Astrocyte of the spinal cord (primary cell): Measurements from ENCODE around the gene CCDC121.
"Not testable (repeated sequence)": the region's sequence is repeated elsewhere in the genome, so short reads cannot be mapped to it uniquely, and the experiment has no call there.

Source experiments
- DNase-seq: peaks from one replicate; pipeline ENCODE4 v3.0.0; 2011; ENCODE audit warnings: low read depth, low spot score
- H3K4me3 ChIP-seq: 2 replicates; pipeline ENCODE4 v1.5.1; 2011; ENCODE audit warnings: low read depth, mild to moderate bottlenecking, low read length, moderate library complexity
- in situ Hi-C: cut with HindIII; loops from 2 replicates; pipeline ENCODE4 v1.10.0; 2017; ENCODE audit warnings: low sequenced_read_pairs
- TF ChIP-seq, protein P1 (sequence below): IDR thresholded peaks from 2 replicates; pipeline ENCODE4 v1.5.1; 2012; ENCODE audit warnings: low read depth, mild to moderate bottlenecking, low read length, inconsistent platforms

The CCDC121 gene

DNA sequence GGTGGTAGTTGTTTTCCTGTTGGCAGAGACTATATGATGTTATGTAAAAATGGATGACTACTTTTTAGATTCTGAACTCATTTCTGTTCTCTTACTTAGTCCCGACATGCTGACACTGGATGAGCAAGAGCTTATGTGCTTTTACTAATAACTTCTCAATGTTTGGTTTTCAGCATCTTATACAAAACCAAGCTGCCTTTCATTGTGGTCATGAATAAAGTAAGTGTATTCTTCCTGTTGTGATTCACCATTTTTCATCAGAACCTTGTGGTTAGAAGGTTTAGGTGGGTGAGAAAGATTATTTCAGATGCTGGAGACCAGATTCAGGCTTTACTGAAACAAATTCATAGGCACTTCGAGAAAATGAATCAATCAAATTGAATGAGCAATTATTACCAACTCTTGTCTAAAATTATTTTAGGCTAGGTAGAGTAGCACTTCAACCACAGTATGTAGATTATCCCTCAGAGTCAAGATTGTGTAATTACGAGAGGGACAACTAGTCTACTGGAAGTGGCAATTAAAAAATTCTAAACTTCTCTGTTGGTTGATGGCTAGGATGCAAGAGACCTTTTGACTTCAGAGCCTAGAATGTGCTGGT is 9.3 kb upstream of the CCDC121 start:
- TF ChIP-seq, protein P1, sequence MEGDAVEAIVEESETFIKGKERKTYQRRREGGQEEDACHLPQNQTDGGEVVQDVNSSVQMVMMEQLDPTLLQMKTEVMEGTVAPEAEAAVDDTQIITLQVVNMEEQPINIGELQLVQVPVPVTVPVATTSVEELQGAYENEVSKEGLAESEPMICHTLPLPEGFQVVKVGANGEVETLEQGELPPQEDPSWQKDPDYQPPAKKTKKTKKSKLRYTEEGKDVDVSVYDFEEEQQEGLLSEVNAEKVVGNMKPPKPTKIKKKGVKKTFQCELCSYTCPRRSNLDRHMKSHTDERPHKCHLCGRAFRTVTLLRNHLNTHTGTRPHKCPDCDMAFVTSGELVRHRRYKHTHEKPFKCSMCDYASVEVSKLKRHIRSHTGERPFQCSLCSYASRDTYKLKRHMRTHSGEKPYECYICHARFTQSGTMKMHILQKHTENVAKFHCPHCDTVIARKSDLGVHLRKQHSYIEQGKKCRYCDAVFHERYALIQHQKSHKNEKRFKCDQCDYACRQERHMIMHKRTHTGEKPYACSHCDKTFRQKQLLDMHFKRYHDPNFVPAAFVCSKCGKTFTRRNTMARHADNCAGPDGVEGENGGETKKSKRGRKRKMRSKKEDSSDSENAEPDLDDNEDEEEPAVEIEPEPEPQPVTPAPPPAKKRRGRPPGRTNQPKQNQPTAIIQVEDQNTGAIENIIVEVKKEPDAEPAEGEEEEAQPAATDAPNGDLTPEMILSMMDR = no peak
- H3K4me3 ChIP-seq = no peak overlapping the region
- in situ Hi-C loops = no loop called here
- peak; percentile 87 for DNase-seq

DNA sequence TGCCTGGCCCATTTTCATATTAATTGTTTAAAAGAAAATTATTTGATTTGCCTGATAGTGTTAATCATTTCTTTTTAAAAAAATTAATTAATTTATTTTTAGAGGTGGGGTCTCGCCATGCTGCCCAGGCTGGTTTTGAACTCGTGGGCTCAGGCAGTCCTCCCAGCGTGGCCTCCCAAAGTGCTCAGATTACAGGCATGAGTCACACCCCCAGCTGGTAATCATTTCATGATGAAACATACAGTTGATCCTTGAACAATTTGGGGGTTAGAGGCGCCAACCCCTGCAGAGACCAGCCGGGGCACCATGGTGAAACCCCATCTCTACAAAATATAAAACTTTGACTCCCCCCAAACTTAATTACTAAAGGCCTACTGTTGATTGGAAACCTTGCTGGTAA is 8.0 kb upstream of the CCDC121 start:
- in situ Hi-C loops = no loop called here
- TF ChIP-seq, protein P1 = no peak
- DNase-seq = no peak
- H3K4me3 ChIP-seq = no peak overlapping the region

DNA sequence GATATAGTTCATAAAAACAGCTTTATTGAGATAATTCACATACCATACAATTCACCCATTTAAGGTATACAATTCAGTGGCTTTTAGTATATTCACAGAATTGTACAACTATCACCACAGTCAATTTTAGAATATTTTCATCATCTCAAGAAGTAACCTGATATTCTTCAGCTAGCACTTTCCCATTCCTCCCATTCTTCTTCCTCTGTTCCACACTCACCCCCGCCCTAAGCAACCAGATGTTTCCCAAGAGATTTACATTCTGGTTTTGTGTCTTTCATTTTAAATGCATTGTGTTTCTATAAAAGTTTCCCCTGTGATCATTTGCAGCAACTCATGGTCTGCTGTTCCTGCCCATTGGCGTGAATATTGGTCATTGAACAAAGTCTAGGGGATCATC is 5.5 kb upstream of the CCDC121 start:
- DNase-seq = no peak
- in situ Hi-C loops = no loop called here
- TF ChIP-seq, protein P1 = no peak
- H3K4me3 ChIP-seq = no peak overlapping the region

DNA sequence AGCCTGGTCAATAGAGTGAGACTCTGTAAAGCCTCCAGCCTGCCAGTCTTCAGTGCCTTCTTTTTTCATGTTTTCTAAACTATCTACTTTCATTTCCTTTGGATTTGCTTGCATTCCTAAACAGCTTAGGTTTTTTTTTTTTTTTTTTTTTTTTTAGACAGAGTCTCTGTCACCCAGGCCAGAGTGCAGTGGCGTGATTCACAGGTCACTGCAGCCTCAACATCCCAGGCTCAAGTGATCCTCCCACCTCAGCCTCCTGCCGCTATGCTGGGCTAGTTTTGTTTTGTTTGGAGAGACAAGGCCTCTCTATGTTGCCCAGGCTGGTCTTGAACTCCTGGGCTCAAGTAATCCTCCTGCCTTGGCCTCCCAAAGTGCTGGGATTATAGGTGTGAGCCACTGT is 1.4 kb upstream of the CCDC121 start:
- H3K4me3 ChIP-seq, in situ Hi-C loops, DNase-seq: not testable (repeated sequence)

DNA sequence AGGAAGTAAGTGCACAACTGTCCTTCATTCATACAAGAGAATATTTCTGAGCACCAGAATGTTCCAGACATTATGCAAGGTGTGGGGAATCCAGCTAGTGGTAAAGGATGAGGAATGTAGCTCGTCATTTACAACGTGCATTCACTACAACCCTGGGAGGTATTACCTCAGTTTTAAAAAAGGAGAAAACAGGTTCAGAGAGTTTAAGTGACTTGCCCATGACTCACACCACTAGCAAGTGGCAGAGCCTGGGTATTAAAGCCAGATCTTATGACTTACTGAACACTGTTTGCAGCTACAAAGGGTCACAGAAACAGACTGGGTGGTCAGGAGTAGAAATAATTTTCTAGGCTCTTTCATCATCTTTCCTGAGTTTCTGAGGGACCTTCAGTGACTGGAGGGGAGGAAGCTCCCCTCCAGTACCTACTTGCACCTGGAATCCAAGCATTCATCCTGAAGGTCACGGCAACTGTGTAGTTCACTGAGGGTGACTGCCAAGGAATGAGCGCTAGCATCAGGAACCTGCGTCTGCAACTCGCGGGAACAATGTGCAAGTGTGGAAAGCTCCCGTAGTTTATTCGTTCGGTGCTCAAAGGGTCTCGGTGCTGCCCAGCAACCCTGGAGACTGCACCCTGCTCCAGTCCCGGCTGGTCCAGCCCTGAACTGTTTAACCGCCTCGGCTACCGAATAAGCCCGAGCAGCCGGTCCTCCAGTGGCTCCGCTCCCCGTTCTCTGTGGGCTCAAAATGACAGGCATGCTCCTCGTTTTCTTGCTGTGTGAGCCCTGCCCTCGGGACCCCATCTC is 647 bp downstream of the CCDC121 start:
- peak; percentile 95 for DNase-seq
- in situ Hi-C loops = no loop called here
- TF ChIP-seq, protein P1 = no peak
- H3K4me3 ChIP-seq = peak overlapping the region; percentile 98

DNA sequence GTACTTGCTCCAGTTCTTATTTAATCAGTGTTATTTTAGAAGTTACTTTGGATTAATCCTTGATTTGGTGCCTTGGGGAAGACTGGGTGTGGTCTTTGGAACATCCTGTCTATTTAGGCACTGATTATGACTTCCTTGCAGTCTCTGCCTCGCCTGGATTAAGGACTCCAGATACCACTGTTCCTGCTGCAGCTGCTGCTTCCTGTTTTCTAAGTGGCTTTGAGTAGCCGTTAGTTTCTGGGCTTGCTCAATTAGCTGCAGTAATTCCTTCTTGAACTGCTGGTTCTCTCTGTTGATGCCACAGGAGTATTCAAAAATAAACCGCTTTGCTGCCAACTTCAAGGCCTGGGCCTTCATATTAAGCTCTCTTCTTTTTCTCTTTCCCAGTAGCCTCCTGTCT is 1.9 kb downstream of the CCDC121 start:
- H3K4me3 ChIP-seq, in situ Hi-C loops: not testable (repeated sequence)
- DNase-seq = peak; percentile 27

DNA sequence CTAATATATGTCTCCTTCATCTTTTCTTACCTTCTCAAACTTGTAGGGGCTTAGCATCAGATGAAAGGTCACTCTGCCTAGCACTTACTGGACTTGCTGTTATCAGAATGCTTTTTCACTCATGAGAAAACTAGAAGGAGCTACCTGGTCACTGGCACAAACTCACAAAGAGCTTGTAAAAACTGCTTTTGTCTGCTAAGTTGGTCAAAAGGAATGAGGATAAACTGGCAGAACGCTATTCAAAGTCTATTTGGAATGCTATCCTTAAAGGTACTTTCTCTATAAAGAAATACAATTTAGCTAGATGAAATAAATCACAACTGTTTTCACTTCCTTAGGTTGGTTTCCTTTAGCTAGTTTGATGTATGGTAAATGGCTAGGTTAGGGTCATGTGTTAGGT is 2.5 kb downstream of the CCDC121 start:
- DNase-seq, in situ Hi-C loops, H3K4me3 ChIP-seq: not testable (repeated sequence)

DNA sequence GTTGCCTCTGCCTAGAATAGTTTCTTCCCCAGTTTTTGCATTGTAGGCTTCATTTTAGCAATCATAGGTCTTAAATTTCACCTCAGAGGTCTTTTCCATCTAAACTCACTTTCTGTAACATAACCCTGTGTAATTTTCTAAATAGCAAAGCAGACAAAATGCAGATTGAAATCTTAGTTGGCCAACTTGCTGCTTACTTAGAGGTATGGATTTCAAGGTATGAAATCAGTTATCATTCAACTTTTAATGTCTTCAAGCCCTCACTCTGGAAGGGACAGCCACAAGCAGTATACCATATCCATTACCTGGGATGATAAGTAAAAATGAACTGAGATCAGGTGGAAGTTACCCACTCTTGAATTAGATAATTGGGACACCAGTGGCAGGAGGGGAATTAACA is 3.9 kb downstream of the CCDC121 start:
- DNase-seq = no peak

More for the DNA sequence above, 3.9 kb downstream of the CCDC121 start:
- H3K4me3 ChIP-seq = no peak overlapping the region
- TF ChIP-seq, protein P1 = no peak
- in situ Hi-C loops = no loop called here
